Amniotic stem cell (primary cell): ENCODE results near the gene FRMD1.

Source experiments
- DNase-seq: peaks from one replicate; lab custom pipeline; 2025; lab: John Stamatoyannopoulos, UW

FRMD1 gene

DNA sequence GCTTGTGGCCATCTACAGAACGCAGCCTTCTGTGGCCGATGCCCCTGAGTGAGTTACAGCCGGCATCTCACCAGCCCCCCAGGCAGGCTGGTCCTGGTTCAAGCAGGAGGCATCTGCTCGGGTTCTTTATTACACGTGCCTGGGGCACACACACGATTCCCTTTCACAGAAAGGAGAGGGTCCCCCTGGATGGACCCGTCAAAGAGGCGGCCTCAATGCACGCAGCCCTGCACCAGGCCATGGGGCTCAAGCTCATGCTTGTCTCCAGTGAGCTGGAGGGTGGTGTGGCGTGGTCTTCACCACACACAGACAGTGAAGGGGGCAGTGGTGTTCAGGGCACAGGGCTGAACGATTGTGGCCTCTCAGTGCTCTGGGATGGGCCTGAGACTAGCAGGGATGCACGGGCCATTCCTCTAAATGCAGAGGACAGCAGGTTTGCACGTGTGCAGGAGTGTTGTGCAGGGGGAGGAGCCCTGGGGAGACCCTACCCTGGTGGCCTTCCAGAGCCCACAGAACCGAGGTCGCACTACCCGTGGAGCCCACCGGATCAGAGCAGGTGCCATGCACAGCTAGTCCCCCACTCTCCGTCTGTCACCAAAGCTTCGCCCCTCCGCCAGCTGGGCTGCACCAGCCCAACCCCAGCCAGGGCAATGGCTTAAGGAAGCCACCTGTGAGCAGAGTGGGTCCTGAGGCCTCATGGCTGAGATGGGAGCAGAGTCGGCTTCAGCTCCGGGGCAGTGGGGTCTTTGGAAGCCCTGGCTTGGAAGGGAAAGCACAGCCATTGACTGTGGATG is 23.1 kb downstream of the FRMD1 start:
- DNase-seq, result no peak

DNA sequence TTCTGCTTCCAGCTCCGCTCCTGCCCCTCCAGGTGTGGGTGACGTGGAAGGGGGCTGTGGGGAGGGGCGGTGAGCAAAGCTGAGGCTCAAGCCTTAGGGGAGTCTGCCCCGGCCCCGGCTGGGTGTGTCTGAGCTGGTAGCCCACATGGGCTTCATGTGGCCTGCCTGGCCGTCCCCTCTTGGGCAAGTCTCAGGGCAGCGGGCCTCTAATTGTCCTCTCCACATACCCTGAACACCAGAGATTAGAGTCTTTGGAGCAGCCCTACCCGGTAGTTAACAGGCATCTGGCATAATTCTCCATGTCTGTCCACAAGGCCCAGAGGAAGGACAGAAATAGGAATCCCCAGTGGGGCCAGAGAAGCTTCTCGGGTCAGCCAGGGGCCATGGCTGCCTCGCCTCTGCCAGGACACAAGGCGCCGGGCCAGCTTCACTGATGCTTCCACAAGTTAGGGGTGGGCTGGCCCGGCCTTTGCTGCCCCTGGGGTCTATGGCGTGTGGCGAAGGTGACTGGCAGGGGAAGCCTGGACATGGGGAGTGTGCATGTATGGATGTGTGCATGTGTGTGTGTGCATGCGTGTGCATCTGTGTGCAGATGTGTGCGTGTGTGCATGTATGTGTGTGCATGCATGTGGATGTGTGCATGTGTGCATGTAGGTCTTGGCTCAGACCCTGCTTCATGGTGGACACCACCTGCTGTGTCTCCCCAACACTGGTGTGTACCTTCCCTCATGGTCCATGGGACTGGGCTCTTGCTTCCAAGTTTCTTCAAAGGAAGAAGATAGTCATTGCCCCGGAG is 24.0 kb downstream of the FRMD1 start:
- DNase-seq, result no peak

- no peak for DNase-seq
These were observed 25.0 kb downstream of the FRMD1 start for GRCh38 chr6:168053957-168054471.

GRCh38 chr6:168053086-168053956 is 25.7 kb downstream of the FRMD1 start:
- no peak for DNase-seq

DNA sequence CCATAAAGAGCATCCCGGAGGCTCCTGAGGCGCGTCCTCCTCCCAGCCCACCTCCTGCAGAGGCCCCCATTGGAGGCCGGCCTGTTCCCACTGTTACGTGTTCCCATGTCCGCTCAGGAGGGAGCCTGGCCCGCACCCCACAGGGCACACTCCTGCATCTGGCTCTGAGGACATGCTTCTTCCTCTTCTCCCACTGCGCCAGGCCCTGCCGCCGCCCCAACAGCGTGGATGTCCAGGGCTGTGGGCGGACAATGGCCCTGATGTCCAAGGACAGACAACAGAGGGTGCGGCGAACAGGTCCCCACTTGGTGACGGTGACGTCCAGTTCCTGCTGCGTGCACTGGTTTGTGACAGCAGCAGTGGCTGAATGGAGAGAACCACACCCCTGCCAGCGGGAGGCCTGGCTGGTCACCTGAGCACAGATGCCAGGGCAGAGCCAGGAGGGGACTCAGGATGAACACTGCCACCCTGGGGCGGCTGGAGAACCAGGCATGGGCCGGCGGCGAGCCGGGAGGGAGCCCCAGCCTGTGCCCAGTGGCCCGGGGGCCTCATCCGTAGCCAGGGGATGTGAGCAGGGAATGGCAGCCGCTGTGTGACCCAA is 26.6 kb downstream of the FRMD1 start:
- no peak for DNase-seq

GRCh38 chr6:168051648-168052047 is 27.4 kb downstream of the FRMD1 start:
- DNase-seq, result no peak

- no peak for DNase-seq
These were observed 28.0 kb downstream of the FRMD1 start for GRCh38 chr6:168050881-168051586.

- DNase-seq, result no peak
These were observed 28.7 kb downstream of the FRMD1 start for GRCh38 chr6:168050225-168050880.

- DNase-seq, result no peak
These were observed 29.2 kb downstream of the FRMD1 start for GRCh38 chr6:168049706-168050224.

- no peak for DNase-seq
These were observed 29.7 kb downstream of the FRMD1 start for GRCh38 chr6:168049277-168049676.

- DNase-seq, result no peak
These were observed 30.3 kb downstream of the FRMD1 start for GRCh38 chr6:168048724-168049025.

DNA sequence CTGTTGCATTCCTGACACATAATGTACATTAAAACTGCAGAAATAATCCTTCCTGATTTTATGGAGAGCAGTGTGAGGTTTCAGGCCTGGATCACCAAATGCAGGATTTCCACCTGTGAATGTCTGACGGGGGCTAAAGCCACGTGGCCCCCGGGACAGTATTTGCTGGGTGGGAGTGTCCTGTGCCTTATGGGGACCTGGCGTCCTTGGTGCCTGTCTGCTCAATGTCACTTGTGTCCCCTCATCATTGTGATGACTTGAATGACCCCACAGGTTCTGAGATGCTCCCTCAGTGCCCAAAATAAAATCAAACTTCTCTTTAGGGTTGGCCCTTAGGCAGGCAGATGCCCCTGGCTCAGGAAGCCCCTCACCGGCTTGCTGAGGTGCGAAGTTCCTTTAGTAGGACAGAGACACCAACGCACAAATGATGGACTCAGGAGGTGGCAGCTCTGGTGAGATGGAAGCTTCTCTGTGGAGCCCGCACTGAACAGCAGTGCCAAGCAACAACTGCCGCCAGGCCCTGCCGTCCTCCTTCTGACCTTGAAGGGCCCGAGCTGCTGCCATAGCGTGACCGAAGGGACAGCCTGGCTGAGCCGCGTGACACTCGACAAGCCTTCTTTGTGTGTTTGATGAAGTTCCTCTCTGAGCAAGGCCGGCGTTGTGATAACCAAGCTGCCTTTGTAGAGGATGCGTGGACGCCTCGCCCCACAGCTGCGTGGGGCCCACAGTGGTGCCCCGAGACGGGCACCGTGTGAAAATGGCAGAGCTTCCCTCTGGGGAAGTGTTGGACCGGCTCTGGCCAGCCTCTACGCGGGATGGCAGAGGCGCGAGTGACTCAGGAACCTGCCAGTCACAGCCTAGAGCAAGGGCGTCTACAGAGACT is 30.9 kb downstream of the FRMD1 start:
- DNase-seq, result no peak

GRCh38 chr6:168046696-168047095 is 32.3 kb downstream of the FRMD1 start:
- no peak for DNase-seq

DNA sequence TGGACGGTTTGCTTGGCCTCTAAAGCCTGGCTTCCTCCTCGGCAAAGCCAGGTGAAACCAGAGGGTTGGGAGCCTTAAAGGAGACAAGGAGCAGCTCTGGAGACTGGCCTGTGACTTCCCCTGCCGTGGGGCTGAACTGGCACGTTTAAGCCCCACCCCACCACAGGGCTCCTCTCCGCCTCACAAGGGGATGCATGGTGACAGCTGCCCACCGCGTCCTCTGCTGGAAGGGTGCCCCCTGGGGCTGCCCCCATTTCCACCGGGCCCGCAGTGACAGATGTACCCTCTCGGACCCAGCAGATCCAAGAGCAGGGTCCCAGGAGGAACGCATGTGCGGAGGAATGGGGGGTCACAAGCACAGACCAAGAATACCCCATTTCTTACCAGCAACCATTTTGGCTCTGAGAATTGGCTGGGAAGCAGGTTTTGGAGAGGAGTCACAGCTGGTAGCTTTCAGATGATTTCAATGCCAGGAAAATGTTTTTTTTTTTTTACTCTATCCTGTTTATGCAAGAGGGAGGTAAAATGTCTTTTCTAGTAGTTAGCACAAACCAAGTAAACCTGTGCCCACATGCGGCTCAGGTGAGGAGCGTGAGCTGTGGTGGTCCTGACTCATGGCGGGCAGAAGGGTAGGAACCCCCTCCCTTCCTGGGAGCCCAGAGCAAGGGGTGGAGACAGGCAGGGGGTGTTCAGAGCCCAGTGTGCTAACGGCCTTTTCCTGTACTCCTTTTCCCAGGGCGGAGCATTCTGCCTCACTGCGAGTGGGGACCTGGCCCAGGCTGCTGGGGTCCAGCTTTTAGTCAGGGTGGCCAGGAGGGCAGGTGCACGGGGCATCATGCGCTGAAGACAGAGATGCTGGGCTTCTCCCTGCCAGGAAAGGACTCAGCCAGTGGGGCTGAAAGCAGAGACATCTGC is 33.0 kb downstream of the FRMD1 start:
- DNase-seq, result no peak

DNA sequence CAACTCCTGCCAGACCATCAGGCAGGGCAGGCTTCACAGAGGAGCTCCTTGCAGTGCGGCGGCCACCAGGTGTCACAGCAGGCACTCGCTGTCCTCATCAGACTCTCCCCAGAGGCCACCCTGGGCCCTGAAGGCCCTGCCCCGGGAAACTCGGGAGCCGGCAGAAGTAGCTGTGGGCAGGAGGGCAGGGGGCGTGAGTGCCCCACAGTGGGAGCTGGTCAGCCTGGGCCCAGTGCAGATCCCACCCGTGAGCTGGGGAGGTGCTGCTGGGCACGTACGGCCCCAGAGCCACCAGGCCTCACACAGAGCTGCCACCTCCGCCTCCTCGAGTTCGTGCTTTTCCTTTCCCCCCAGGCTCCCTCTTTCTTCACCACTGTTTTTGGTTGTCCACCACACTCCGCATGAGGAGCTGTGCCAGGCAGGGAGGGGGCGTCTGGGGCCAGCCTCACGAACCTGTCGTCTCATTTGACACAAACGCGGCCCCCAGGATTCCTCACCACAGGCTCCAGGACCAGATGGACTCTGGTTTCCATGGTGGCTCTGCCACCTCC is 33.8 kb downstream of the FRMD1 start:
- DNase-seq, result no peak

GRCh38 chr6:168044521-168045130 is 34.4 kb downstream of the FRMD1 start:
- no peak for DNase-seq

- no peak for DNase-seq
These were observed 35.1 kb downstream of the FRMD1 start for GRCh38 chr6:168043848-168044415.
